IPS DF 4.7 (cell line): ENCODE data around the gene KASH5.

Source experiments
- DNase-seq: peaks from one replicate; pipeline ENCODE4 v3.0.0-alpha.2; 2013; ENCODE audit warnings: low spot score; ENCODE audit errors: extremely low read depth

Gene KASH5

GRCh38 chr19:49421039-49421877 is 33.2 kb downstream of the KASH5 start:
- no peak for DNase-seq

- no peak for DNase-seq
Observed at GRCh38 chr19:49421878-49422202, 33.8 kb downstream of the KASH5 start.

- DNase-seq = no peak
Observed at GRCh38 chr19:49422407-49423070, 34.5 kb downstream of the KASH5 start.

DNA sequence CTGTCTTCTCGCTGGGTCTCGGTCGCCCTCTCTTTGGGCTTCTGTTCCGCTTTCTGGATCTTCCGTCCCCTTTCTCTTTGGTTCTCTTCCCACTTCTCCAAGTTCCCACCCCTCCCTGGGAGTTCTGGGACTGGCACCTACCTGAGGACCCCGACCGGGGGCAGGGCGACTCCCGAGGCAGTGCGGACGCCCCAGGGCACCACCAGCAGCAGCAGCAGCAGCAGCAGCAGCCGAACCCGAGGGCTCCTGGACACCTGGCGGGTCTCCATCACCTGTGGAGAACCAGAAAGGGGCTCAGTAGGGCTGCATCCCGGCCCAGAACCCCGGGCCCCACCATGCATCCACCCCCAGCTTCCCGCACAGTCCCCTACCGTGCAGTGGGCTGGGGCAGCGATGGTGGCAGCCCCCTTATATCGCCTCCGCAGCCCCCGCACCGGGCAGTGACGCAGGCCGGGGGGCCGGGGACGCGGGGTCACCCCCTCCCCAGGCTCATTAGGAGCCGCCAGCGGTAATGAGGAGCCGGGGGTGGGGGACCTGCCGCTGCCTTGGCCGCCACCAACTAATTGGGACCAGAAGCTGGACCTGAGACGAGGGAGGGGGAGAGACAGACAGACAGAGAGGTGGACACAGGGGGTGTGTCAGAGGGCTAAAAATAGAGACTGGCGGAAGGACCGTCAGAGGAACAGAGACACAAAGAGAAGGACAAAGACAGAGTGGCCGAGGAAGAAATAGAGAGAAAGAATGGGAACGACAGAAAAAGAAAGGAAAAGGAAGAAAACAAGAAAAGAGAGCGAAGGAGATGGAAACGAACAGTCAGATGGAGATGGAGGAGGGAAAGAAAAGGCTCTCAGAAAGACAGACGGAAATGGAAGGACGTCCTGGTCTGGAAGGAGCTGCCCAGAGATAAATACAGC is 35.3 kb downstream of the KASH5 start, which contains the start of gene PTH2:
Gene PTH2, minus strand, starts transcription at position 371 of the 914 bp plus-strand sequence. Its CDS starts 102 bp downstream, at position 269.
- no peak for DNase-seq

DNA sequence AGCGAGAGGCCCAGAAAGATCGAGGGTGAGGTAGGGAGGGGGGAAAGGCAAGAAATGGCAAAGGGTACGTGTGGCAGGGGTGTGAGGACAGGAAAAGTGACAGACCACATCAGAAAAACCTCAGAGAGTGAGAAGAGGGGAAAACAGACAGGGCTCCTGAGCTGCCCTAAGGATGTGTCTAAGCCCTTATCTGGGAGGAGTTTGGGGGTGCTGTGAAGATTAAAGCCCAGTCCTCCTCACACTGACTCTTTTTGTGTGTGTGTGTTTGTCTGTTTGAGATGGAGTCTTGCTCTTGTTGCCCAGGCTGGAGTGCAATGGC is 35.9 kb downstream of the KASH5 start:
- DNase-seq = no peak

DNA sequence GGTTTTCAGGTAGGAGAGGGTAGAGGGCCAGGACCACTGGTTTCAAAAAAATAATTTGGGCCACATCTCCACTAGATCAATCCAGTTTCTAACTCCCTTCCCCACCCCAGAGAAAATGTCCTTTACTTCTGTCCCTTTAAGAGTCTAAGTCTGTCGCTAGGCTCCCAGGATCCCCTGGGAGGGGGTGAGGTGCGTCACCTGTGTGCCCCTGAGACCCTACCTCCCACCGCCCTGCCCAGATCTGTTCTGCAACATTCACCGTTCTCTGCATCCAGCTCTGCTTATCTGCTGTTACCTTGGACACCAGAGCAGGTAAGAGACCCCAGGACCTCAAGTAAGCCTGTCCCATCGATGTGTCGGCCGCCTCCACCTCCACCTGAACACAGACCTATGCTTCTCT is 37.1 kb downstream of the KASH5 start, which contains the start of gene GFY:
Gene GFY, plus strand, starts transcription at position 211 of the 400 bp plus-strand sequence. CDS start 1,043 bp downstream, outside the sequence.
- no peak for DNase-seq

- DNase-seq = no peak
Observed at GRCh38 chr19:49425922-49426592, 38.0 kb downstream of the KASH5 start.

GRCh38 chr19:49427339-49427738 is 39.3 kb downstream of the KASH5 start:
- no peak for DNase-seq

DNA sequence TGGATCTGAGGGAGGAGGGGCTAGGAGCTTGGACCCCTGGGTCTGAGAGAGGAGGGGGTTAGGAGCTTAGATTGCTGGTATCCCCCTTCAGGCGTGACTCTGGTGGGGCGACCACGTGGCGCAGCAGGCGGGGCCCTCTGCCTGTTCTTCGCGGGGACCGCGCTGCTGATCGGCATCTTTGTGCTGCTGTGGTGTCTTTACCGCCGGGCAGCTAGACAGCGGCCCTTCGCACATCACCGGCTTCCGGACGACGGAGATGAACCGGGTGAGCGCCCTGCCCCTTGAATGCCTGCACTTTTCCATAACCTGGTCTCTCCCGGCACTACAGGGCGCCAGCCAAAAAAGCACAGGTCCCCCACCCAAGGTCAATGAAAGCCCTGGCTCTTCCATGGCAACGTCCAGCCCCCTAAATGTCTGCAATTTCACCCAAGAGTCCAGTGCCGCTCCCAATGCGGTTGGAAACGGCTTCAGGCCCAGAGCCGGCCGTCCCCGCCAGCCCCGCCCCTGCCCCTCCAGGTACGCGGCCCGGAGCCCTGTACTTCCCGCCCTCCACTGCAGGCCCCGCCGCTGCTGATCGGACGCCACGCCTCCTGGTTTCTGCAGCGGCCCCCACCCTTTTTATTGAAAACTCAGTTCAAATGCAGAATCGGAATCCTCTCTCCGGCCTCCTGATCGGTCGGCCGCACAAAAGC is 40.0 kb downstream of the KASH5 start:
- no peak for DNase-seq

DNA sequence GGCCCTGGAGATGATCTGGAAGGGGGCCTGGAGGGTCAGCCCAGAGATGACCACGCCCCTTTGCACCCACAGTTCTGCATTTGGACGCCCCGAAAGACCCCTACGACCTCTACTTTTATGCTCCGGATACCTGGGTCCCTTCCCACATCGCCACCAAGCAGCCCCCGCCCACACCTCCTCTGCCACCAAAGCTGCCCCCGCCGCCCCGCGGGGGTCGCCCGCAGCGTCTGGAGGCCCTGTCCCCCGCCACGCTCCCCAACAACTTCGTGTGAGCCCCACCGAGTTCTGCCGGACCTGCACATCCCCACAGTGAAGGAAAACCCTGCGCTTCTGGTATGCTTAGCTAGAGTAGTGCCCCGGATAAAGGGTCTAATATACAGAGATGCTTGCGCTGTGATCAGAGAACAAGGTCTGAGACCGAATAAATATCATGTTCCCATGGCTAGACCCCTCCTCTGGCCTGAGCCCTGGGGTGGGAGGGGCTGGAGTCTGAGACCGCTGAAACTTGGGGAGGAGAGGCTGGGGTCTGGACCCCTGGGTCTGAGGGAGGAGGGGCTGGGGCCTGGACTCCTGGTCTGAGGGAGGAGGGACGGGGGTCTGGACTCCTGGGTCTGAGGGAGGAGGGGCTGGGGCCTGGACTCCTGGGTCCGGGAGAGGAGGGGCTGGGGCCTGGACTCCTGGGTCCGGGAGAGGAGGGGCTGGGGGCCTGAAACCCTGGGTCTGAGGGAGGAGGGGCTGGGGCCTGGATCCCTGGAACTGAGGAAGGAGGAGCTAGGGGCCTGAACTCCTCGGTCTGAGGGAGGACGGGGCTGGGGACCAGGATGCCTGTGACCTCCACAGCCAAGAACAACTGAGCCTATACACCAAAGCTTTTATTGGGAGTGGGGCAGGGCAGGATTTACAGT is 40.8 kb downstream of the KASH5 start:
- DNase-seq = no peak

DNA sequence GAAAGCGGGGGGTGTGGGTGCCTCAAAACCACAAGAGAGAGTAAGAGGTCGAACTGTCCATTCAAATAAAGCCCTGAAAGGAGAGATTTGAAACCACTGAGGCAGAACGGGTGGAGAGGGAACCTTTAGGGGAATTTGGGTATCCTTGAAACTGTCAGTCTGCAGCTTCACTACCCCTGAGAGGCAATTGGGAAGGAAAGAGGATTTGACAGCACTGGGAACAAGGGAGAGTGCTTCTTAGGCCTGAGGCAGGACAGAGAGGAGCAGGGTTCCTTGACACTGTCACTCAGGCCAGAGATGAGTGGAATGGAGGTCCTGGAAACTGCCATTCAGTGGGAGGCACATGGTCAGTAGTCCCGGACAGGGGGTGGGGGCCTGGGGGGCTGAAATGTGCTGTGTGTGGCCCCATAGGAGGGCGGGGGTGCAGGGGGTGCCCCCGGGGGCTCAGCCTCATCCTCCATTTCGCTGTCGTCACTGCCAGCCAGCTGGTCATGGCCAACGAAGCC is 42.2 kb downstream of the KASH5 start:
- DNase-seq = no peak

DNA sequence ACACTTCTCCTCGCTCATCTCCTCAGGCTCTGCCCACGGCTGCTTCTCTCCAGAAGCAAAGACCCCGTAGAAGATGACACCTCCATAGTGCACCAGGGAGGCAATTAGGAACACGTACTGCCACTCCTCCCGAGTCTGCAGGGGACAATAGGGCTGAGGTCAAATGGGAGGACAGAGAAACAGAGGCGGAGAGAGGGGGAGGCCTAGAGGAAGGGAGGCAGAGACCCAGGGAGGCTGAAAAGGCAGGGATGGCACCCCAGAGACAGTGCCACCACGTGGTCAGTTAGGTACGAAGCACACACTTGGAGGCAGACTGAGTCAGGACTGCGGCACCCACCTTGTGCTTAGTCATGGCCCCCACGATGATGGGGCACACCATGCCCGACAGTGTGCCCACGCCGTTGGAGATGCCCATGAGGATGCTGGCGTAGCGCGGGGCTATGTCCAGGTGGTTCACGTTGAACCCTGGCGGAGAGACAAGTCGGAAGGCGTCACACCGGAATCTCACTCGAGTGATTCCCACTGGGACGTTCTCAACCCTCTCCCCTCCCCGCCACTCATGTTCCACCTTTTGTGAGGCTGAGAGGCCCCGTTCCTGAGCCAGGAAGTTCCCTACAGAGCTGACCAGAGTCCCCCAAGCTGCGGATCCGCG is 42.8 kb downstream of the KASH5 start:
- DNase-seq = no peak

DNA sequence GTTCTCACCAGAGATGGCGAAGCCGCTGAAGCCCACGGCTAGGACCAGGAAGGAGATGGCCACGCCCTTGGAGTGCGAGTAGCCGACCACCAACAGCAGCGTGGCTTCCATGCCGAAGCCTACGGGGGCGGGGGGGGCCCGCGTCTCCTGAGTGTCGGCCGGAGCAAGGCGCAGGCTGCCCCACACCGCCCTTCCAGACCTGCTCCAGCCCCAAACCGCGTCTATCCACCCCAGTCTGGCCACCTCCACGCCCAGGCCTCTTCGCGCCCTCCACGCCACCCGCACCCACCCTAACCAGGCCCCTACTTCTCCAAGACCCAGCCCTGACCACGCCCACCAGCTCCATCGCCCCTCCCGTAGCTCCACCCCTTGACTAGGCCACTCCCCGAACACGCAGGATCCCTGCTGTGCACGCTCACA is 43.3 kb downstream of the KASH5 start:
- no peak for DNase-seq

DNA sequence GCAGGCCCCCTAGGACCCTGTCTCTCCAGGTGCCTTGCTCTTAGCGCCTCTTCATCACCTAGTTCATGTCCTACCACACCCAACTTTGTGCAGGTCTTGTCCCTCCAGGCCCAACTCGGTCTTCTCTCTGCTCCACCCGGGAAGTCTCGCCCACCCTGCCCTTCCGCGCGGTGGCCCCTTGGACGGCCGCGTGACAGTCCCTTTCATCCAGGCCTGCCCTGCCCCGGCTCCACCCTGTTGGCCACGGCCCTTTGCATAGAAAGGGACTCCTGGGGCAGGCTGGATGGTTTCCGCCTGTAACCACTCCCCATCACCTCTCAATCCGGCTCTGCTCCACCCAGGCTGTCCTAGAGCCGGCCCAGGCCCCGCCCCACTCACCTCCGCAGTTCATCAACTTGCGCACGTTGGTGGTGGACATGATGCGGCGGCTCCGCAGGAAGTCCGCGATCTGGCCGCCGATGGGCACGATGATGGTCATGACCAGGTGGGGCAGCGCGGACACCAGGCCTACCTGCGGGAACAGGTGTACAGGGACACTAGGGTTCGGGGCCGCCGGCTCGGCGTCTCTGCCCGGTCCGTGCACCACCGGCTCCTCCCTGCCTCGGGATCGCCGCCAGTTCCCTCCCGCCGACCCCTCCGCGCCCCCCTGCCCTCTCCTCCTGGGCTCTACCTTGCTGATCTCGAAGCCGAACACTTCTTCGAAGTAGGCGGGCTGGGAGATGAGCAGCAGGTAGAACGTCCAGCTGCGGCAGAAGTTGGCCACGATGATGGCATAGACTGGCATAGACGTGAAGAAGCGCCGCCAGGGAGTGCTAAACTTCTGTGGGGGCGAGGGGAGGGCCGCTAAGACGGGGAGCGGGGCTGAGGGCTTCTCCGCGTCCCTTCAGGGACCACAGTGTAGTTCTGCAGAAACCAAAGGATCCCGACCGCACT is 44.4 kb downstream of the KASH5 start:
- DNase-seq = no peak

DNA sequence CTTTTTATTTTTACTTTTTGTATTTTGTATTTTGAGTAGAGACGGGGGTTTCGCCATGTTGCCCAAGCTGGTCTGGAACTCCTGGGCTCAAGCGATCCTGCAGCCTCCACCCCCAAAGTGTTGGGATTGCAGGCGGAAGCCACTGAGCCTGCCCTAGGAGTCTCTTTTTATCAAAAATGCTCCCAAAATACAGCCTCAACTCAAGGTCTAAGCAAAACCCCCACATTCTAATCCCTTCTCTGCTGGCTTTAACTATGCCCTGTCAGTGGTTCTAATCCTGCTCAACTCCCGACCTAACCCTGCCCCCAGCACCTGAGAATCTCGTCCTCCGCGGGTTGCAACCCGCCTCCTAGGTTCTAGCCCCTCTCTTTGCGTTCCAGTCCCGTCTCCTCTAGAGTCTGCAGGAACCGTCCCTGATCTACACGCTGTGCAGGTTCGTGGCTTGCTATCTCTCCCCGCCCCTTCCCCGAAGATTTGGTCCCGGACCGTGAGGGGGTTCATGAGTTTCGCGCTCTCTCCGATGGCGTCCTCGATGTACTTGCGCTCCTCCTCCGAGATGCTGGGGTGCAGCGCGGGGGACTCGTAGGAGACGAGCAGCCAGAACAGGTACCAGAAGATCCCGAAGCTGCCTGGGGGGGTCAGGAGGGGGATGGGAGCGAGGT is 45.3 kb downstream of the KASH5 start:
- DNase-seq = no peak

DNA sequence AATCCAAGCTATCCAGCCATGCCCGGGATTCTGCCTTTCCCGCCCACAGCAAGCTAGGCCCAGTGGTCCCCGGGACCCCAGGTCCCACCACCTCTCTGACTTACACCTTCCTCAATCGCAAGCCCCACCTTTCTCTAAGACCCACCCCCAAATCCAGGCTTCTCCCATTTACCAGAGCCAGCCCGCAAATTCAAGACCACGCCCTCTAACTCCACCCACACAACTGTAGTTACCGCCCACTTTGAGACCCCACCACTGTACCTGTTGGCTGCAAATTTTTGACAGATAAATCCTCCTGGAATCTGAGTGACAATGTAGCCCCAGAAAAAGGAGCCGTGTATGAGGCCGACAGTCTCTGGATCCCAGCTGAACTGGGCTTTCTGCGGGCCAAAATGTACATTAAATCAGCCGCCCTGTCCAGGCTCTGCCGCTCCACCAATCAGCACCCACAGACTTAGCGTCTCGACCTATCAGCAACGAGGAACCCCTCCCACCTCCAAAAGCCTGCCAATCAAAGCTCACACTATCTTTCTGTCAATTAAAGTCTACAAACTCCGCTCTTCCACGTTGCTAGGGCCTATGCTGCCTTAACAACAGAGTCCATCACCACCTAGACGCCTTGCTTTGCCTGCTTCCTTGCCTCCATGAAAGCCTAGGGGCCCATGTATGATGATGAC is 47.0 kb downstream of the KASH5 start:
- DNase-seq = no peak

DNA sequence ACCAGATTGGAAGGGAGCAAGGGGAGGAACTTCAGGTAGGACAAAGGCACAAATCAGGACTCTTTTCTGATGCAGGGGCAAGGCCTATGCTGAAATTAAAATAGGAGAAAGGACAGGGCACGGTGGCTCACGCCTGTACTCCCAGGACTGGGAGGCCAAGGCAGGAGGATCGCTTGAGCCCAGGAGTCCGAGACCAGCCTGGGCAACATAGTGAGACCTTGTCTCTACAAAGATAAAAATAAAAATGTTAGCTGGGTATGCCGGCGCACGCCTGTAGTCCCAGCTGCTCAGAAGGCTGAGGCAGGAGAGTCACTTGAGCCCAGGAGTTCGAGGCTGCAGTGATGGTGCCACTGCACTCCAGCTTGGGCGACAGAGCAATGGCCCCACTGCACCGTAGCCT is 47.6 kb downstream of the KASH5 start:
- no peak for DNase-seq
